DMS53 treated with DMSO at 0.1 percent for 48 hours (cell line): ENCODE measurements around the gene DIPK1C.

Experiments used
- DNase-seq: peaks from one replicate; lab custom pipeline; 2025; ENCODE audit not compliant: unreplicated experiment; lab: John Stamatoyannopoulos, UW

DIPK1C gene

DNA sequence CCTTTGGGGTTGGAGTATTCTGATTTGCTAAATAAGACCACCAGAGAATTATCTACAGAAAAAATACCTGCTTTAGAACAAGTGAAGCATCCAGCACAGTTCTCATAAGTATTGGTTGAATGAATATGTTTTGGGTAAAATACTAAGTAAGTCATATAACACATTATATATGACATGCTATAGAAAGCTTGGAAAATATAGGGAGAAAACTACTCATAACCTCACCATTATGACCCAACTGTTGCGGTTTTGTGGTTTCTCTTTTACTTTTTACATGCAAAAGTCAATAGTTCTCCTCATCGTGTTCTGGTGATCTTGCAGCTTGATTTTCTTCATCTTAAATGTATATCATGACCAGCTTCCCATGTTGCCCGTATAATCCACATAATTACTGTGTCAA, 66.2 kb downstream of the DIPK1C start:
- no peak for DNase-seq

DNA sequence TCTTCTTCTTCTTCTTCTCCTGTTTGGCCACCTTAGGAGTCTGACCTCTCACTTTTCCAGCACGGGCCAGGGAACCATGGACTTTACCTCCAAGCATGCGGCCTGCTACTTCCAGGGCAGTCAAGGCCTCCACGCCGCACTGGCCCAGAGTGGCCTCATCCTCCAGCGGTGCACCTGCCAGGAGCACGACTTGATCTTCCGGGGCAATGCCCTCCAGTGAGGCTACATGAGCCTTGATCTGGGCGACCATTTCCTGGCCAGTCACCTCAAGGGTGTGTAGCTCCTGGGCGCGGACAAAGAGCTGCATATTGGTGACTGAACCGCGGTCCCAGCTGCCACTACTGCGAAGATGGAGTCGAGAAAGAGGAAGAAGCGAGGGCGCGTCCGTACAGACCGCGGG, 67.1 kb downstream of the DIPK1C start:
- DNase-seq = no peak

DNA sequence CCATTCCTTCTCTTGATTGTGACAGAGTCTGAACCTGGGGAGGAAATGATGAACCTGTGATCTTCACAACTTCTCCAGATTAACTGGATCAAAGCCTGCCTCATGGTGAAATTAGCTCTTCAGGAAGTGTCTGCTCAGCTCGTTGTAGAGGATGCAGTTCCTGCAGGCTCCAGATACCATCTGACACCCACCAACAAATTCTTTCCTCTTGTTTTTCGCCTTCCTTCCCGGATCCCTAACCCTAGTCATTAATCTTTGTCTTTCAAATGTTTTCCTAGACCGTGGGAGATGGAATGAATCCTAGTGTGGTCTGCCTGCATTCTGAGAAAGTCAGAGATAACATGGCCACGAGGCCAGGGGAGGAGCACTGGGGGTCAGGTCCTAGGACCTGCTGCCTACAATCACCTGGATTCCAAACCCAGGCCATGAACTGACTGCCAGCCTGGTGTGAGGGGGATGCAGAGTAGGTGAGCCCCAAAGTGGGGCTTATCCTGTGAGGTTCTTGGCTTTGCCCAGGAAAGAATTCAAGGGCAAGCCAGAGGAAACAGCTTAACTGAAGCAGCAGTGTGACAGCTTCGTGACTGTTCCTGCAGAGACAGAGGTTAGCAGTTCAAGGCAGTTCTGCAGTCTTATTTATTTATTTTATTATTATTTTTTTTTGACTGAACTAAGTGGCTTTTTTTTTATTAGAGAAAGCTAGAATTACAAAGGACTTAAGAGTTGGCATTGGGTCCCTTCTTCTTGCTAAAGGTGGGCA, 67.8 kb downstream of the DIPK1C start:
- no peak for DNase-seq

DNA sequence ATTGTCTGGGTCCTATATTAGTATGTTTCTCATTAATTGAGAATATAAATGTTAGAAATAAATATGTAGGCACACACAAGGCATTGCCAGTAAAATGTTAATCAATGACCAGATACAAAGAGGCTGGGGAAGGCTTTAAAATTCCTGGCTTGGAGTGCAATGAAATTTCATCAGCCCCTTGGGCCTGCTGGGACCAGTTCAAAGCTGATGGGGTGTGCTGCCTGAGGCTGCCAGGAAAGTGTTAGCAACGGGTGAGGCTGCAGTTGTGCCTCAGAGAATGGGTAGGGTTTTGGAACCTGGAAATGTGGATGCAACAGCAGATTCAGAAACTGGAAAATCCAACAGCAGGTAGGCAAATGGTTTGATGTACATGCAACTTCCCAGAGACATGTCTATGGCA, 68.9 kb downstream of the DIPK1C start:
- no peak for DNase-seq

DNA sequence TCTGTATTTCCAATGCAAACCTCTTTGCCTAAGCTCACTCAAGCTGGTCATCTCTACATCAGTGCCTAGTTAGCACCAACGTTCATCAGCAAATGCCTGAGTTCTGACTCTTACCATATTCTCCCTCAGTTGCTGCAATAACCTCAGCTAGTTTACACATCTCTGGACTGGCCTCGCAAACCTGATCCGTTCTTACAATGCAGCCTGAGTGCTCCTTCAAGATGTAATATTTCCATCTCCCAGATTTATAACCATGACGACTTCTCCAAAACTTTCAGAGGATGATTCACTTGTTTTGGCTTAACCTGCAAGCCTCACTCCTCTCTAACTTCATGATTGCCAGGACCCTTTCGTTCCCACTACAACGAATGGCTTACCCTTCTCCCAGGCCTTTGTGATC, 69.7 kb downstream of the DIPK1C start:
- DNase-seq = no peak
